NCI-H2171 treated with DMSO at 0.1 percent for 48 hours (cell line): Measurements from ENCODE around the gene ZNF597.

Experiments
- DNase-seq: peaks from one replicate; lab custom pipeline; 2025; lab: John Stamatoyannopoulos, UW

The ZNF597 gene, protein sequence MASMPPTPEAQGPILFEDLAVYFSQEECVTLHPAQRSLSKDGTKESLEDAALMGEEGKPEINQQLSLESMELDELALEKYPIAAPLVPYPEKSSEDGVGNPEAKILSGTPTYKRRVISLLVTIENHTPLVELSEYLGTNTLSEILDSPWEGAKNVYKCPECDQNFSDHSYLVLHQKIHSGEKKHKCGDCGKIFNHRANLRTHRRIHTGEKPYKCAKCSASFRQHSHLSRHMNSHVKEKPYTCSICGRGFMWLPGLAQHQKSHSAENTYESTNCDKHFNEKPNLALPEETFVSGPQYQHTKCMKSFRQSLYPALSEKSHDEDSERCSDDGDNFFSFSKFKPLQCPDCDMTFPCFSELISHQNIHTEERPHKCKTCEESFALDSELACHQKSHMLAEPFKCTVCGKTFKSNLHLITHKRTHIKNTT

DNA sequence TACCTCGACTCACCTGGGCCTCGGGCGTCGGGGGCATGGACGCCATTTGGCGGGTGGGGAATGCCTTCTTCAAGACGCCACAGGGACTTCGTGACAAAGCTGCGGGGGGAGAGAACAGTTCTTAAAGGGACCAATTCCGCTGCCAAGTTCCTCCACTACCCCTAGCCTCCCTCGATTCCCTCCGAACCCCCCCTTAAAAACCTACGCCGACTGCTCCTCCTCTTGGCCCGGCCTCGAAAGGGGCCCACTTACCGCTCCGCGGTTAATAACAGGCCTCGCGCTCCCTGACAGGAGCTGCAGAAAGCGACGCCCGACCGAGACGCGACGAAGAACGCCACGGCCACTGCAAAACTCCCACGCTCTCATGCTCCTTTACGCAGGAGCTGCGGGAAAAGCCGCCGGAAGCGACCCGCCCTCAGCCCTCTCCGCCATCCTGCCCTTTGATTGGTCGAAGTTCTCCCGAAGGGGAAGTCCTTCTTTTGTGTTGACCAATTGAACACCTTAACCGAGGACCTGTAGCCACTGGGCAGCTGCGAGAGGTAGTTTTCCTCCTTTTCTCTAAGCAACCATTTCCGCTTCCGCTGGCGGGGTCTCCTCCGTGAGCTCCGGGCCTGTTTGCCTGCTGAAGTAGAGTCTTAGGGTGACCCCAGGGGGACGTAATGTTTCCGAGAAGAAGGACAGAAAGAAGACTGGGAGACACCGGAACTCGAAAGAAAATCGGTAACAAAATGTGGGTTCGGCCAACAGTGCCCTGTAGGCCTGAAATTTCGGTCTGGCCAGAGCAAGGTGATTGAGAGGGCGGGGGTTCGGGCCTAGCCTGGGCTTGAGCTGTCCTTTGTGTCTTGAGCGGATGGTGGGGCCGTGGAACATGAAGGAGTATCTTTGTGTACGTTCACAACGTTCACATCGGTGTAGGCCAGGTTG lies at the start of gene ZNF597, which contains the start of gene NAA60:
Gene ZNF597 (minus strand): TSS at position 397 of the 924 bp plus-strand sequence. CDS start 351 bp downstream, at position 46.
Gene NAA60 (plus strand): TSS at position 573 of the 924 bp plus-strand sequence. CDS start 32,548 bp downstream, outside the sequence.
- DNase-seq: peak; percentile 91

- no peak for DNase-seq
Measured at GRCh38 chr16:3492356-3492755, 49.1 kb upstream of the ZNF597 start.

GRCh38 chr16:3490911-3491629 lies 47.8 kb upstream of the ZNF597 start:
- peak; percentile 28 for DNase-seq

DNA sequence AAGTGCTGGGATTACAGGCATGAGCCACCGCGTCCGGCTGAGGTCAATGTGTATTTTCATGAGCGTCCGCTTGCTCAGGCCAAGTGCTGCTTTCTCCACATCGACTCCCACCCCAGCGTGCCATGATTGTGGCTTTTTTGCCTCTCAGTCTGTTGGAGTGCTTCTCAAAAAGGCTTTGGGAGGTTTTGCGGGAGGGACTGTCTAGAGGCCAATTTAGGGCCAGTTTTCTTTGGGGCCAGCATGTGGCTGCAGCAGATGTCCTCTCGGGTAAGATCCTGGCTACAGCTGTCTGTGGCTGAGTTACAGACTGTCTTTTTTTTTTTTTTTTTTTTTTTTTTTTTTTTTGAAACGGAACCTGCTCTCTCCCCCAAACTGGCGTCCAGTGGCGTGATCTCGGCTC lies 45.5 kb upstream of the ZNF597 start:
- DNase-seq: peak; percentile 46

DNA sequence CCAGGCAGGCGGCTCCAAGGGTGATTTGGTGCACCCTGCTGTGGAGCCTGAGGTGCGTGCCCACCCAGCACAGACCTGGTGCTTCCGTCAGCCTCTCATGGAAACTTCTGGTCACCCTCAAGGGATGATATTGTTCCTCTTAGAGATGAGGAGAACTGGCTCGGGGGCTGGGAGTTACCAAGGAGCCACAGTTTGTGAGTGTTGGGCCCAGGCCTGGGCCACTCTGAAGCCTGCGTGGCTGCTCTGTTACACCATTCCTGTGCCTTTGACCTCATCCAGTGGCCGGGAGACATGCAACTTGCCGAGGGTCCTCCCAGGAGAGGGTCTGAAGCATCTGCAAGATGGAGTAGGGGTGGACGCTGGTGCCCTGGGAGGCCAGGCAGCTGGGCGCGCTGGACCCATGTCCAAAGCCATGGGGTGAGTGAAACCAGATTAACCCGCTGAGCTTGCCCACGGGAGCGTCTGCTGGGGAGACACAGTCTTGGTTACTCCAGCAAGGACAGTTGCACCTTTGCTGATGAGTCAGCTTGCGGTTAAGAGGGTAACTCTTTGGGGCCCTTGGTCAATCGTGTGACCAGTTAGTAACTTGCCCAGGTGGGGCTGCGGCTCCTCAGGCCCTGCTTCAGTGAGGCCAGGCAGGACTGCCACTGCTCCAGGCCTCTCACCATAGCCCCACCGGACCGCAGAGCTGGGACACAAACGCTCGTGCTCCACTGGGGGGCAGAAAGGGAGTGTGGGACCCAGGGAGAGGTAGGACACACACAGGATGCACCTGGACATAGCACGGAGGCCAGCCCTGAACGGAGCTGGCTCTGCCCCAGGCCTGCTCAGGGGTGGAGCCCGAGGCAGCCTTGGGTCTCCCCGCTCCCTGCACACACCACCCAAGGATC lies 44.5 kb upstream of the ZNF597 start:
- no peak for DNase-seq

DNA sequence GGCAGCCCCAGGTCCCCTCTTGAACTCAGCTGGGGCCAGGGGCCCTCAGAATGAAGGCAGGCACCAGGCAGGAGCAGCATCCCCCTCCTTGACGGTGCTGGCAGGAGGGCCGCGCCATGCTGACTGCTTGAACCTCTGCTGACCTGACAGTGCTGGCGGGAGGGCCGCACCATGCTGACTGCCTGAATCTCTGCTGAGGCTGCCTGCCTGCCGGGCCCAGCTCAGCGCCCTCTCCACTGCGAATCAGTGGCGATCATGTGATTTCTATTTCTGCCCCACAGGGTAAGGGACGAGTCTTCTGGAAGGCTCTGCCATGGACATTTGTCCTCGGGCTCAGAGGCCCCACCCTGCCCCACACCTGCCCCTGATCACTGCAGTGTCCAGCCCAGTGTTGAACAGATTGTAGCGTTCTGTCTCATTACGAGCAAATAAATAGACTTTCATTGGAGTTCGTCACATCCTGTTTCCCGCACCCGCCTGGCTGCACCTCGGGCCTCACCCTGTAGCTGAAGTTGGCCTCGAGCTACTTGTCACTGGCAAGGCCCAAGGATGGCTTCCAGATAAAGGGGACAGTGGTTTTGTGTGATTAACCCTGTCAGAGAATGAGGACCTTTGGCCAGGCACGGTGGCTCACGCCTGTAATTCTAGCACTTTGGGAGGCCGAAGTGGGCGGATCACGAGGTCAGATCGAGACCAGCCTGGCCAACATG lies 43.4 kb upstream of the ZNF597 start:
- DNase-seq: no peak

GRCh38 chr16:3485821-3486505 lies 42.7 kb upstream of the ZNF597 start:
- no peak for DNase-seq

GRCh38 chr16:3485097-3485745 lies 41.9 kb upstream of the ZNF597 start:
- DNase-seq: no peak

GRCh38 chr16:3484318-3485096 lies 41.2 kb upstream of the ZNF597 start:
- no peak for DNase-seq

- DNase-seq: no peak
Measured at GRCh38 chr16:3482659-3483241, 39.4 kb upstream of the ZNF597 start.

GRCh38 chr16:3481696-3482658 lies 38.7 kb upstream of the ZNF597 start:
- no peak for DNase-seq

DNA sequence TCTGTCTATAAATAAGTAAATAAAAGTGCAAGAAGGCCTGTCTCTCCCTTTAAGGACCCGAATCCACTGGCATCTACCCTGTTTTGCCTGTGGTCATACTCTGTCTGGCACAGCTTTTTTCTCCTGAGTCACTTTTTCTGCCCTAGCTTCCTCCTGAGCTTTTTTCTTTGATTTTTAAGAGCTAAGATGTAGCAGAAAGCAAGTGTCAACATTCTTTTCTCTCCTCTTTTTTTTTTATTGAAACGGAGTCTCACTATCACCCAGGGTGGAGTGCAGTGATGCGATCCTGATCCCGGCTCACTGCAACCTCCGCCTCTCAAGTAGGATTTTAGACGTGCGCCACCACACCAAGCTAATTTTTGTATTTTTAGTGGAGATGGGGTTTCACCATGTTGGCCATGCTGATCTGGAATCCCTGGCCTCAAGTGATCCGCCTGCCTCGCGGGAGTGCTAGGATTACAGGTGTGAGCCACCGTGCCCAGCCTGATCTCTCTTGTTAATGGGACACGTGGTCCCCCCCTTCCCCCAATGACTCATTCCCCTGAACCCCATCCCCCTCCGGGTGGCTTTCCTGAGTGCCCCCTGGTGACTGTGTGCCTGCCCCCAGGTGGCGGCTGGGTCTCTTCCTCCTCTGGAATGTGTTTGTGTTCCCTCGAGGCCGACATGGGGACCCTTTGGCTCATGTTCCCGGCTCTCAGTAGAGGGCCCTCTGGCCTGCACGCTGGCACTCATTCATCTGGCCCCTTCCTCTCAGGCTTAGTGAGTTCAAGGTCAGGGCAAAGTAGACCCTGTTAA lies 37.8 kb upstream of the ZNF597 start:
- DNase-seq: no peak

- DNase-seq: no peak
Measured at GRCh38 chr16:3479654-3480216, 36.4 kb upstream of the ZNF597 start.

GRCh38 chr16:3478242-3478925 lies 35.1 kb upstream of the ZNF597 start:
- DNase-seq: no peak

- DNase-seq: no peak
Measured at GRCh38 chr16:3476409-3476808, 33.1 kb upstream of the ZNF597 start.
